Endothelial cell of umbilical vein (primary cell): ENCODE data around the gene RIF1.

Experiments used
- EZH2 ChIP-seq: IDR thresholded peaks from 2 replicates; pipeline ENCODE4 v1.6.1; 2012; ENCODE audit warnings: borderline replicate concordance, low read depth, mild to moderate bottlenecking, moderate library complexity, low read length, inconsistent platforms; ENCODE audit not compliant: severe bottlenecking
- FOS ChIP-seq: IDR thresholded peaks from 2 replicates; pipeline ENCODE4 v1.6.1; 2011; ENCODE audit warnings: mild to moderate bottlenecking, low read length, moderate library complexity, borderline replicate concordance; ENCODE audit not compliant: insufficient read depth
- GATA2 ChIP-seq: IDR thresholded peaks from 2 replicates; pipeline ENCODE4 v1.7.0; 2011; ENCODE audit warnings: low read depth, mild to moderate bottlenecking, moderate library complexity, mixed read lengths, low read length; ENCODE audit not compliant: insufficient read length, insufficient read depth
- JUN ChIP-seq: IDR thresholded peaks from 2 replicates; pipeline ENCODE4 v1.6.1; 2011; ENCODE audit warnings: borderline replicate concordance, low read depth; ENCODE audit not compliant: insufficient read length, insufficient read depth
- MYC ChIP-seq: IDR thresholded peaks from one replicate; pipeline ENCODE4 v1.6.1; 2011; ENCODE audit warnings: mild to moderate bottlenecking, low read depth, low read length
- POLR2A ChIP-seq: IDR thresholded peaks from 2 replicates; pipeline ENCODE4 v1.6.1; 2012; ENCODE audit warnings: low read depth, mild to moderate bottlenecking, control low read depth, low read length
- POLR2AphosphoS5 ChIP-seq: IDR thresholded peaks from 2 replicates; pipeline ENCODE4 v1.6.1; 2012; ENCODE audit warnings: low read depth, mild to moderate bottlenecking, control low read depth, low read length, moderate library complexity; ENCODE audit not compliant: insufficient read depth
- TF ChIP-seq, protein P1 (sequence below), 2 donors: IDR thresholded peaks; 1 replicate in 1 of 2; 2 replicates in 1 of 2; pipeline ENCODE4 v1.5.1; 2011; ENCODE audit warnings: low read length in 2 of 2, mild to moderate bottlenecking in 2 of 2, moderate library complexity in 2 of 2, control low read depth in 1 of 2, inconsistent platforms in 1 of 2, low read depth in 1 of 2; ENCODE audit not compliant: insufficient read depth in 1 of 2; ENCODE audit errors: extremely low read depth in 1 of 2
- TF ChIP-seq, protein P2 (sequence below): IDR thresholded peaks from 2 replicates; pipeline ENCODE4 v1.6.1; 2011; ENCODE audit not compliant: insufficient read depth, insufficient read length

- TF ChIP-seq, protein P1, sequence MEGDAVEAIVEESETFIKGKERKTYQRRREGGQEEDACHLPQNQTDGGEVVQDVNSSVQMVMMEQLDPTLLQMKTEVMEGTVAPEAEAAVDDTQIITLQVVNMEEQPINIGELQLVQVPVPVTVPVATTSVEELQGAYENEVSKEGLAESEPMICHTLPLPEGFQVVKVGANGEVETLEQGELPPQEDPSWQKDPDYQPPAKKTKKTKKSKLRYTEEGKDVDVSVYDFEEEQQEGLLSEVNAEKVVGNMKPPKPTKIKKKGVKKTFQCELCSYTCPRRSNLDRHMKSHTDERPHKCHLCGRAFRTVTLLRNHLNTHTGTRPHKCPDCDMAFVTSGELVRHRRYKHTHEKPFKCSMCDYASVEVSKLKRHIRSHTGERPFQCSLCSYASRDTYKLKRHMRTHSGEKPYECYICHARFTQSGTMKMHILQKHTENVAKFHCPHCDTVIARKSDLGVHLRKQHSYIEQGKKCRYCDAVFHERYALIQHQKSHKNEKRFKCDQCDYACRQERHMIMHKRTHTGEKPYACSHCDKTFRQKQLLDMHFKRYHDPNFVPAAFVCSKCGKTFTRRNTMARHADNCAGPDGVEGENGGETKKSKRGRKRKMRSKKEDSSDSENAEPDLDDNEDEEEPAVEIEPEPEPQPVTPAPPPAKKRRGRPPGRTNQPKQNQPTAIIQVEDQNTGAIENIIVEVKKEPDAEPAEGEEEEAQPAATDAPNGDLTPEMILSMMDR (IDR thresholded peaks at IDR 0.05; ENCODE audit: extremely low read depth in 1 of 2, insufficient read depth in 1 of 2, low read depth in 1 of 2, low read length in 2 of 2): no peak
- TF ChIP-seq POLR2A: no peak
- no peak for TF ChIP-seq JUN
- TF ChIP-seq POLR2AphosphoS5: no peak
- no peak for TF ChIP-seq EZH2
- TF ChIP-seq, protein P2, sequence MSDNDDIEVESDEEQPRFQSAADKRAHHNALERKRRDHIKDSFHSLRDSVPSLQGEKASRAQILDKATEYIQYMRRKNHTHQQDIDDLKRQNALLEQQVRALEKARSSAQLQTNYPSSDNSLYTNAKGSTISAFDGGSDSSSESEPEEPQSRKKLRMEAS: no peak
- TF ChIP-seq GATA2: no peak
- no peak for TF ChIP-seq FOS
- TF ChIP-seq MYC: no peak
Observed at GRCh38 chr2:151417650-151418049, 7.9 kb downstream of the RIF1 start.
